ENCODE measurements around the gene MAML3.

Gene MAML3

GRCh38 chr4:139740531-139741041 lies 413.4 kb downstream of the MAML3 start:
- H3K4me3 ChIP-seq (ENCODE audit: low read depth, low read length) = no peak overlapping the region

GRCh38 chr4:139740121-139740520 lies 413.9 kb downstream of the MAML3 start:
- Histone ChIP-seq H3K4me1 (peaks cover 10% of the 10 kb centered on the region), H3K4me3 (ENCODE audit: low read depth, low read length) (no peak overlapping the region)

More at GRCh38 chr4:139740531-139741041, 413.4 kb downstream of the MAML3 start:
- Histone ChIP-seq H3K79me2 (no peaks in the 10 kb centered on the region), H3K36me3 (ENCODE audit: control insufficient read depth, insufficient read depth, low read length) (no peaks in the 10 kb centered on the region), H3K27ac (peak overlapping the region; percentile 80), H3K9me3 (ENCODE audit: control insufficient read depth, low read length) (no peaks in the 10 kb centered on the region), H3K4me2 (ENCODE audit: low read length) (no peak overlapping the region), H3K4me1 (peaks cover 10% of the 10 kb centered on the region), H2AFZ (peak overlapping the region; percentile 45), H3K27me3 (ENCODE audit: control insufficient read depth, insufficient read depth, low read length) (no peaks in the 10 kb centered on the region), H3K9ac (no peak overlapping the region)
- TF ChIP-seq CTCF (IDR thresholded peaks at IDR 0.05) = no peak

GRCh38 chr4:139738846-139739613 lies 415.0 kb downstream of the MAML3 start:
- no peak overlapping the region for H3K9ac ChIP-seq
- no peak overlapping the region for H3K27ac ChIP-seq
- H3K4me3 ChIP-seq (ENCODE audit: low read depth, low read length) = no peak overlapping the region
- TF ChIP-seq CTCF (IDR thresholded peaks at IDR 0.05) = no peak
- H3K79me2 ChIP-seq = no peaks in the 10 kb centered on the region
- no peaks in the 10 kb centered on the region for H3K36me3 ChIP-seq (ENCODE audit: control insufficient read depth, insufficient read depth, low read length)
- no peak overlapping the region for H3K4me2 ChIP-seq (ENCODE audit: low read length)
- no peaks in the 10 kb centered on the region for H3K9me3 ChIP-seq (ENCODE audit: control insufficient read depth, low read length)
- no peaks in the 10 kb centered on the region for H3K27me3 ChIP-seq (ENCODE audit: control insufficient read depth, insufficient read depth, low read length)
- no peak overlapping the region for H2AFZ ChIP-seq
- peaks cover 13% of the 10 kb centered on the region for H3K4me1 ChIP-seq

More at GRCh38 chr4:139740121-139740520, 413.9 kb downstream of the MAML3 start:
- Histone ChIP-seq H3K27me3 (ENCODE audit: control insufficient read depth, insufficient read depth, low read length) (no peaks in the 10 kb centered on the region), H3K9me3 (ENCODE audit: control insufficient read depth, low read length) (no peaks in the 10 kb centered on the region), H3K79me2 (no peaks in the 10 kb centered on the region), H2AFZ (peak overlapping the region; percentile 45), H3K36me3 (ENCODE audit: control insufficient read depth, insufficient read depth, low read length) (no peaks in the 10 kb centered on the region), H3K9ac (no peak overlapping the region), H3K4me2 (ENCODE audit: low read length) (no peak overlapping the region), H3K27ac (peak overlapping the region; percentile 80)
- TF ChIP-seq CTCF (IDR thresholded peaks at IDR 0.05) = no peak

- Histone ChIP-seq H3K27ac (no peak overlapping the region), H3K4me1 (peaks cover 14% of the 10 kb centered on the region)
- TF ChIP-seq CTCF (IDR thresholded peaks at IDR 0.05) = no peak
These were observed 417.3 kb downstream of the MAML3 start for GRCh38 chr4:139736661-139737060.

More at GRCh38 chr4:139736661-139737060, 417.3 kb downstream of the MAML3 start:
- Histone ChIP-seq H2AFZ (no peak overlapping the region), H3K79me2 (no peaks in the 10 kb centered on the region), H3K4me3 (ENCODE audit: low read depth, low read length) (no peak overlapping the region), H3K36me3 (ENCODE audit: control insufficient read depth, insufficient read depth, low read length) (no peaks in the 10 kb centered on the region), H3K9ac (no peak overlapping the region), H3K4me2 (ENCODE audit: low read length) (no peak overlapping the region), H3K27me3 (ENCODE audit: control insufficient read depth, insufficient read depth, low read length) (no peaks in the 10 kb centered on the region), H3K9me3 (ENCODE audit: control insufficient read depth, low read length) (no peaks in the 10 kb centered on the region)
